Stimulated activated CD8-positive, alpha-beta memory T cell treated with anti-CD3 and anti-CD28 coated beads, Interleukin-15, amount 100 ng/mL, for 4 hours (primary cell): ENCODE measurements around the gene TENM4.

Source experiments
- DNase-seq, 2 donors: peaks; one replicate each; pipeline ENCODE4 v3.0.0-alpha.2; 2020; ENCODE audit warnings: low read depth in 2 of 2

TENM4 gene

DNA sequence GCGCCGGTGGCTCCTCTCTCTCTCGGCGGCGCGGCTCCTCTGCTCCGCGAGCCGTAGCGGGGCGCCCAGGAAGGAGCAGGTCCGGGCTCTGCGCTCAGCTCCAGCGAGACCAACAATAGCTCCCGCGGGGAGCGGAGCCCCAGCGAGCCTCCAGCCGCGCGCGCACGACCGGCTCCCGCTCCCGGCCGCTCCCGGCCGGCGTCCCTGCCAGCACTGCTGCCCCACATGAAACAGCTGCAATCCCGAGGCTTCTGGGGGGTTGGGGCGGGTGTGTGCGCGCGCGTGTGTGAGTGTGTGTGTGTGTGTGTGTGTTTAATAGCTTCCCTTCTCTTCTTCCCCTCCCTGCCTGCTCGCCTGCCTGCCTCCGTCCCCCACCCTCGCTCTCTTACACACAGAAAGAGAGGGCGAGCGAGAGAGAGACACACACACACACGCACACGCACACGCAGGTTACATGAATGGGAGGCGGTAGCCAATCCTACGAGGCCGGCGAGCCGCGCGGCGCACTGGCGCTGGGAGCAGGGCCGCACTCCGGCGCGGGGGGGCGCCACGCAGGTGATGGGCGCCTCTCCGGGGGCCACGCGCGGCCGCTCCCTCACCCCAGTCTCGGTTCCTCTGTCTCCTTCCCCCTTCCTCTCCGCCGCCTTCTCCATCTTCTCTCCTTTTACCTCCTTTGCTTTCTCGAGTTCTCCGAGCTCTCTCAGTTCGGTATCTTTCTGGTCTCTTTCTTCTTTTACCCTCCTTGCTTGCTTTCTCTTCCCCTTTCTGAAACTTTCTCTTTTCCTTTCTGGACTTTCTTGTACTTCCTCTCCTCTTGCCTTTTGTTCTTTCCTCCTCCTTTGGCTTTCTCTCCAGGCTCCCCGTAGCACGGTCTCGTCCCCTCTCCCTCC, at the start of gene TENM4:
Gene TENM4 (minus strand): TSS at position 460 of the 890 bp plus-strand sequence. CDS start 371,086 bp downstream, outside the sequence.
- DNase-seq = no peak

DNA sequence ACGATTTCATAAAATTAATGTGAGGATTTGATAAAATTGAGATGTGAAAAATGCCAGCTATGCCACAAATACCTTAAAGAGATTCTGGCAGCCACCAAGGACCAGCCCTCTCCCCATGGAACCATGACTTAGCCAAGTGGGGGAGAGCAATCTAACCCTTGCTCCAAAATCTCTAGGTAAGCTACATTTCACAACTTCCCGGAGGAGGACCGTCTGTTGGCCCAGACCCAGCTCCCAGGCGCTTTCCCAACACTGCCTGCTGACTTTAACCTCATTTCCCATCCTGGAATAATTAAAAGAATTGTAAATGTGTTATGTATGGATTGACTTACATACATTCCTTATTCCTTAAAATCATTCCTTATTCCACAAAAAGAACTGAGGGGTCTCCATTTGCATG, 47.5 kb upstream of the TENM4 start:
- DNase-seq = no peak

DNA sequence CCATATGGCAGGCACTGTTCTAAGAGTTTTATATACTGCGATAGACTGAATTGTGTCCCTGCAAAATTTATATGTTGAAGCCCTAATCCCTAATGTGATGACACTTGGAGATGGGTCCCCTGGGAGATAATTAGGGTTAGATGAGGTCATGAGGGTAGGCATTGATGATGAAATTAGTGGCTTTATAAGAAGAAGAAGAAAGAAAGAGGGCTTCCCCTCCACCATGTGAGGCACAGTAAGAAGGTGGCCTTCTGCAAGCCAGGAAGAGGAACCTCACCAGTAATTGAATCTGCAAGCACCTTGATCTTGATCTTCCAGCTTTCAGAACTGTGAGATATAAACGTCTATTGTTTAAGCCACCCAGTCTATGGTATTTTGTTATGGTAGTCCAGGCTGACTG, 46.6 kb upstream of the TENM4 start:
- no peak for DNase-seq

DNA sequence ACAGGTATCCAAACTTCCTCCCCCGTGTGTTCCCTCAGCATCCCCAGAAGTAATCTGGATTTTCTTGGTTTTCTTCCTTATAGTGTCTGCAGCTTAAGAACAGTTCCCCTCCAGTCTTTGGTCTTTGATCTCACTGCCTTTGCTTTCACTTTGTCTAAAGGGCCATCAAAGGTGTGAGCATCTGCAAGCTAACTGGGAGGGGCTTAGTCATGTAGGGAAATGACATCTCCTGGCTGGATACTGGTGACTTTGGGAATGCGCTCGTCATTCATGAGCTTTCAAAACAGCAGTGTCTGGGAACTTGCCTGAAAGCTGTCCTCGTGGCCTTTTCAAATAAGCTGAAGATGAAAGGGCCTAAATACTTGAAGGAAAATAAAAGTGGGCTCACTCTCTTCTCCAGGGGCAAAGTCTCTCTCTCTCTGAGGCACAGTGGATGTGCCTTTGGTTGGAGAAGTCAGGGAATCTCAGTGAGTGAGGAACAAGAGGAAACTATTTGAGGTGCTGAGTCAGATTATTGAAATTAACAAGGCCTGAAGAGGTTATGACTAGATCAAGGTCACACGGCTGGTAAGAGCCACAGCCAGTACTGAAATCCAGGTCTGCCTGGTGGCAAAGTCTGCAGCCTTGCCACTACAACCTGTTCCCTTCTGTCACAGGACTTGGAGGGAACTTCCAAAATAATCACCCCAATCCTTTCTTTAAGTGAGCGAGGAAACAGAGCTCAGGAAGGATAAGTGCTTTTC, 45.6 kb upstream of the TENM4 start:
- no peak for DNase-seq

DNA sequence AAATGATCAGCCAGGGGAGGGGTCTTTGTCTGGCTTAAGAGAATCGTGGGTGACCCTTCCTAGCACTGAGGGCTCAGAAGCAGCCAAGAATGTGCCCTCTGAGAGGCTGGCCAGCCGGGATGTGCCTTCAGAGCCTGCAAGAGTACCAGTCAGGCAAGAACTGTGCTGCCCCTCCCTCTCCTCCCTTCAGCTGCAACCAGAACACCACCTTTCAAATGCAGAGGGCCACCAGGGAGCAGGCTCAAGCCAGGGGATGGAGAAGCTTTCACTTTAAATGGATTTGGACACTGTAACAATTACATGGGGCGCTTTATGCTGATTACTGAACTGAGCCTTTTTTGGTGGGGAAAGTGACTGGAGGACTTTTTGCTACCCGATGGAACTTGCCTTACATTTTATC, 44.9 kb upstream of the TENM4 start:
- DNase-seq = no peak

DNA sequence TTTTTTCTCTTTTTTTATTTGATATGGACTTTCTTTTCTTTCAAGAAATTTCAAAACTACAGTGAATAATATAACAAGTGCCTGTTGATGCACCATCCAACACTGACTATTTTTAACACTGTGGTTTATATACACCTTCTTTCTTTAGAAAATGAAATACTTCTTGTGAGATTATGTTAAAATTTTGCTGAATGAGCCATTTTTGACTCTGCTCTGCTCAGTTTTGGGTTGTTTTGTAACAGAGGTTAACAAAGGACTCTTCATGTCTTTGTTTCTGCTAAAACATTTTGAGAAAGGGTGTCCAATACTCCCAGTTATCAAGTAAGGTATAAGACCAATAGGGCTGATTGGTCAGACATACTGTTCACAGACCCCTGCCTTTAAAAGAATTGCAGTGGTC, 44.0 kb upstream of the TENM4 start:
- no peak for DNase-seq

DNA sequence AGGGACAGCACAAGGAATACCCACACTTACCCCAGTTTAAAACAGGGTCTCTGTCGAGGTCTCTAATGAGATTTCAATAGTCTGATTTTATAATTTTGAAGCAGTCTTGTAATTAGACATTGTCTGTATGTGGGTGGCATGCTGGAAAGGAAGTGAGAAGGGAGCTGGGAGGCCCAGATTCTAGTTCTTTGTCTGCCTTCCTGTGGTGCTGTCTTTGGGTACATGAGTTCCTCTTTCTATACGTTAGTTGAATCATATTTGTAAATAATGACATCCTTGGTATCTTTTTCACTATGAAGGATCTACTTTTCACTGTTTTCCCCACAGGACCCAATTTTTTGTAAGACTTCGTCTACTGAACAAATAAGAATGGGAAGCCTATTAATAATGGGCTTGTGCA, 42.0 kb upstream of the TENM4 start:
- no peak for DNase-seq

DNA sequence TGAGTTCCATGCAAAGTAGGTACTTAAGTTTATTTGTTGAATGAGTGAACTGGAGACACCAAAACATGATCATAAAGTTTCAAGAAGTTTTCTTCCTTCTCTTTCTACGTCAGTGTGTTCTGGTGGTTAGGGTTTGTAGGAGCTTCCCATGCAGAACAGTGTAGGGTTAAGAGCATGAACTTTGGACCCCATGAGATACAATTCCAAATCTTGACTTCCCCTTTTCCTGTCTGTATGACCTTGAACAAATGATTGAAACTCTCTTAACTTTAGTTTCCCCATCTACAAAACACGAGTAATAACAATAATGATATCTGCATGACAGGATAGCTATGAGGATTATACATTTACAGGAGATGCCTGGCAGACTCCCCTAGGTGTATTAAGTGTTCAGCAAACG, 41.0 kb upstream of the TENM4 start:
- DNase-seq = no peak

DNA sequence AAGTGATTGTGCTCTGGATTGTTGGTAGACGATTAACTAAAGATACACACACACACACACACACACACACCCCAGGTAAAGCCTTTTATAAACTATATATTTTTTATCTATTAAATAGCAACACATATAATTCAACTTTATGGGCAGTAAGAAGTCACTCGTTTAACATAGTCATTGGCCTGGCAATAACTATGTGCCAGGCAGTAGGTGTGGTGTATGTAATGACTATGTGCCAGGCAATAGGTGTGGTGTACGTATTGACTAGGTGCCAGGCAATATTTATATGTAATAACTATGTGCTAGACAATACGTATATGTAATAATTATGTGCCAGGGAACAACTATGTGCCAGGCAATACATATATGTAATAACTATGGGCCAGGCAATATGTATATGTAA, 40.0 kb upstream of the TENM4 start:
- DNase-seq = no peak

DNA sequence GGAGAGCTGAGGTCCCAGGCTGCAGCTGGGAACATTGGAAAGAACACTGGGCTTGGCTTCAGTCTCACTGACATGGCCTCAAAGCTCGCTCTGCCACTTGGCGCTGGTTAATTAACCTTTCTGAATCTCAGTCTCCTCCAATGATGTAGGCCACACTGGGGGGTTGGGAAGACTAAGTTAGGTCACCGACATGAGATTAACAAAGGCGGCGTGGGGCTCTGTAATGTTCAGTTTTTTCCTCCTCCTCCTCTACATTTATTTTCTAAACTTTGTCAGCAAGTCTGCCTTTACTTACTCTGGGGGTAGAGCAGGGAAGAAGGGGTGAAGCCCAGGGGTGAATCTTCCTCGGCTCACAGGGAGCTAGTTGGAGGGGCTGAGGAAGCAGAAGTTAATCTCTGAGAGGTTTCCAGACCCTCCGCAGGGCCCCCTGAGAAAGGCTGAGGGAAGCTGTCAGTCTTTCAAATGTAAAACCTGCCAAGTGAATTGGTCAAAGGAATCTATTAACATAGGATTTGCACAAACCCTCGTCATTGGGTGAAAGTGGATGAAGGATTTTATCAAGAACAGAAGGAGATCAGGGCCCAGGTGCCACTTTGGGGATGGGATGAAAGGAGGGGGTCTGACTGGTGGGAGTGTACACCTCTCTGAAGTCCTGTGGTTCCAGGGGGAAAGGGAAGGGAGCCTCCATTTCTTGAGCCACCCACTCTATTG, 32.1 kb upstream of the TENM4 start:
- DNase-seq = no peak

DNA sequence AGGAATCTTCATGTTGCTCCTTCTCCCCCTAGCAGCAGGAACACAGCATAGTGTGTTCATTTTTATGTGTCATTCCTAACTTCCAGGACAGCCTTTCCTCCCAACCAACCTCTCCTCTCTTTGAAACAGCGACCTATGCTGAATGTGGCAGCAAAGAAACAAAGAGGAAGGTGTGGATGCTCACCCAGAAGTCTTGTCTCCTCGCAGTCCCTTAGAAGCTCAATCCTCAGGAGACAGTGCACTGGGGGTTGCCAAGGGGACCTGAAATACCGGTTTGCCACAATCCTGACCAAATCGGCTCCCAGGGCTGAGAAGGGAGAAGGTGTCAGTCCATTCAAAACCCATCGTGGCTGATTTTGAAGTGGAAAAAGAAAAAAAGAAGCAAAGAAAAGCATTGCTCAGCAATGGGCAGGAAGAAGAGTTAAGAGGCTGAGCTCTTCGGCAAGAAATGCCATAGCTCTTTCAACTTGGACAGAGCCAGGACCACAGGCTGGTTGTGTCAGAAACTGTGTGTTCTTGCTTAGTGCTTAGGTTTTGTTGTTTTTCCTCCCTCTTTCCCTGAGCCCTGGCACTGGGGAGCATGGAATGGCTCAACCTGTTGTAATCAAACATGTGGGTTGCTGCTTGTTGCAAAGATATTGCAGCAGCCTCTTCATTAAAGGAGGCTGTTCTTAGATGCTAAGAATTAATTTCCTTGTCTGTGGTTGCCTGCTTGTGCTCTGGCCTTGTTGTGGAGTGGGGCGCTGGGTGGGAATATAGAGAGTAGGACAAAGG, 30.4 kb upstream of the TENM4 start:
- DNase-seq = no peak

DNA sequence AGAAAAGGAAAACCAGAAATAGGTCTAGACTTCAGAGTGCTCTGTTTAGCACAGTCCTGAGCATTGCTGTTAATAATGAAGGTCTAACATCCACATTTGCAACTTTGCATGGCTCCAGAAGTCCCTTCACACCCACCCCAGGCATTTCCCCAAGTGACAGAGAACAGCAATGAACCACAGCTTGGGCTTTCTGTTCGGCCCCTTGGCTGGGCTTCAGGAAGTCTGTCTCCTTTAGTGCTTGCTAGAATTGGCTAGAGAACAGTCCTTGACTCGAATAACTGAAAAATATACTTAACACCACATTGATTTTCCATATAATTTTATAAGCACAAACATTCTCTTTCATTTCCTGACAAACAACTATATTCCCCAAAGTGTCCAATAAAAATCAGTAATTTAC, 29.3 kb upstream of the TENM4 start:
- no peak for DNase-seq

DNA sequence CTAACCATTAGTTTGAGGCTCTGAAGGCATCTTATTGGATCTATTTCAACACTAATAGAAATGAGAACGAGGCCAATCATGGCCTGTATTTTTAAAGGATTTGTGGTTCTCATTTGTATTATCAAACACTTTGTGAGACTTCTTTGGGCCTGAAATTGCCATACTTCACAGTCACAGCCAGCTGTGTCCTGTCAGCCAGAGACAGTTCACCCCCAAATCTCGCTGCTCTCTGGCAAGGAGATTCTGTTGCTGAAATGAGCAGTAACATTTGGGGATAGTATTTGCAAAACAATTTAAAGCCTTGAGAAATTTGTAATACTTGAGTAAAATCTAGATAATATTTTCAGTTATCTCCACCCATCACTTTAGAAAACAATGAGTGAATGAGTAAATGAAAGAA, 26.9 kb upstream of the TENM4 start:
- no peak for DNase-seq

DNA sequence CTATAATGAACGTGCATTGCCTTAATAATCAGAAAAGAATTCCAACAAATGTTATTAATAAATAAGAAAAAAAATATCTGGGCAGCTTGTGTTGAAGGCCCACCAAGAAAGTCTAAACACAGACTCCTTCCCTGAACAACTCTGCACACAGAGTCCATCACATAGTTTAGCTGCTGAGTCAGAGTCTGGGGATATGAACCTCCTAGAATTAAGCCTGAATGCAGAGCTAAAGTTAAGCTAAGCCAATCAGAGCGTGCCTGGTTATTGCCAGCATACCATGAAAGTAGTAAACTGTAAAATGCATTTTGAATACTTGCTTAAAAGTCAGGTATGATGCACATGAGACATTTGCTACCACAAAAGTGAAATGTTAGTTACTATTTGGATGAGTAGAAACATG, 25.6 kb upstream of the TENM4 start:
- DNase-seq = no peak

DNA sequence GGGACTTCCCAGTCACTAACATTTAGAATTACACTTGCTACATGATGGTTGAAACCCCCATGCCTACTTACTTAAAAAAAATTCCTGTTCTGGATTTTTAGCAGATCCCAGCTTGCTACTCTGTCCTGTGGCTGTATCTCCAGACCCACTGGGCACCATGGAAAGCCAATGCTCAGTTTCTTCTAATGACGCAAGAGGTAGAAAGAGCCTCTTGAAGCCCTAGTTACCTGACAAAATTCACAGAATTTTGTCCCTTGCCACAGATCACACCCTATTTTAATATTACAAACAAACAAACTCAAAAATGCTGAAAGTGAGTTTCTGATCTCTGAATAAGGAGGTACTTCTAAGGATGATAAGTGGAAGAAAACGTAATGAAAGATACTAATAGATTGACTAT, 24.3 kb upstream of the TENM4 start:
- no peak for DNase-seq

DNA sequence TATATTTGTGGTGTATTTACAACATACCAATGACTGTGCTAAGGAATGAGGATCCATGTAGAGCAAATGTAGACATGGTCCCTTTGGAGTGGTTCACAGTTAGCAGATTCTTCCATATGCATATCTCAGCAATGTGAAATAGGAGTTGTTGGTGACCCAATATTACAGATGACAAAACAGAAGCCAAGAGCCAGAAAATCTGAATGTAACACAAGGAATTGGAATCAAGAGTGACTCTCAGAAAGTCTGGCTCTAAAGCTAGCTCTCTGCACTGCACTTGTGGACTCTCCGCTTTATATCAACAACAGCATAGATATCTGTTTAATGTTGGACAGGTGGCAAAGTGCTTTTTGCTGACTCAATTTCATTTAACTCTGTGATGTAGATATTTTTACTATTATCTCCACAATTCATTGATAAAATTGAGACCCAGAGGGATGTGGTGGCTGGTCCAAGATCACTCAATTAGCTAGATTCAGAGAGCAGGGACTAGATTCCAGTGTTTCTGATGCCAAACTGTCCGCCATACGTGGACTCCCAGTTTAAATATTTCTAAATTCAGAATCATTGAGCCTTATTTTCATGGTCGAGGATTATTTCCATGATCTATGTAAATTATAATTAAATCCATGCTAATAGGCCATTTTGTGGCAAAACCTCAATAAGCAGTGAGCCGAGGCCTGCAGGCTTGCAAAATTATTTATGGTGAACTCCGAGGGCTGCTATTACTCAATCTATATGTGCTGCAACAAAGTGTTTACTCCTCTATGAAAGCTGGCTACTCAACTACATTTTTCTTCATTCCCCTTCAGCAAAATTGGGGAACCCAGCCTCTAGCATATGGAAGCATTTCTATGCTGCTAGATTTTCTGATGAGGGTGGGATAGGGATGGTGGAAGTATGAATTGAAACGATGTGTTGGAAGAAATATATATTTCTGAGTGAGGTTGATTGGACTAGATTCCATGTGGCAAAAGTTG, 21.1 kb upstream of the TENM4 start:
- no peak for DNase-seq

DNA sequence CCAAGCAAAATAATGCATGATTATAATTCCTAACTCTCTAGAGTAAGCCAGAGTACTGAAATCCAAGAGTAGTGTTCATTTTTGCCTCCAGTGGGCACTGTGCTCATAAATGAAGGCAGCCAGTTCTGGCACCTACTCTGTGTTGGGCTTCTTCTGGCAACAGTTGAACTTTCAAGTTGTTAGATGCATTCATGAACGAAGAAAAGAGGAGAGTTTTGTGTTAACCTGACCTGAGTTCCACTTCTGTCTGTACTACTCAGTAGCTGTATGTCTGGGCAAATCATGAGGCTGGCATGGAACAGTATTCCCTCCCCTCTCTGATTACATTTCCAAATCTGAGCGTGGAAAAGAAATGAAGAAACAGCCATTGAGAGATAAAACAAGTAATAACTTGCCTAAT, 20.3 kb upstream of the TENM4 start:
- DNase-seq = no peak

DNA sequence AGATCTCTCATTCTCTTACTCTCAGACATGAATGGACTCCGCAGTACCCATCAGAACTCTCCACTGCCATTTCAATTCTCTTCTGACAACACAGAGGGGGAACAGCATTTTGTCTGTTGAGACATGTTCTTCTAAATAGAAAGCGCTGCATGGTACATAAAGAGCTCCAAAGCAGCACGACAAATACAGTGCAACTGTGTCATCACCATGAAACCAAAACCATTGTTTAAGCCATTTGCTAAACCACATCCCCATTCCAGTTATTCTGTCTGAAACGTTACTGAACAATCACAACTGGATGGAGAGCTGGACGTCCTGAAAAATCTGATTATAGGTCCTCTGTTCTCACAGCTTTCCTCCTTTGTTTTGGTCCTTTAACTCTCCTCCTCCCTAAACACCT, 17.9 kb upstream of the TENM4 start:
- no peak for DNase-seq

DNA sequence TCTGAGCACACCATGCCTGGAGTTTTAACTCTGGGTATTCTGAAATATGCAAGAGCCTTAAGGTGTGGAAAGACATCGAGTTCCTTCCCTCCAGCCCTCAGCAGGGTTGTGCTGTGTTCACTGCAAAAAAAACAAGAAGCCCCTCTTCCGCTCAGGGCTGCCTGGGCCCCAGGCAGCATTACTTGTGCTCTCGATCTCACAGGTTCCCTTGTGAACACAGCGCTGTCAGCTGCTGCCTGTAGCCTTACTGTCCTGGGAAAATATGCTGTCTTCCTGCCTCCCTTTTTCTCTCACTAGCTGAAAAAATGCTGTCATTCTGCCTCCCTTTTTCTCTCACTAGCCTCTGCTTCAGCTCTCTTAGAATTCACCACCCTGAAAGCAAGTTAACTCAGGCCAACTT, 15.7 kb upstream of the TENM4 start:
- DNase-seq = no peak

DNA sequence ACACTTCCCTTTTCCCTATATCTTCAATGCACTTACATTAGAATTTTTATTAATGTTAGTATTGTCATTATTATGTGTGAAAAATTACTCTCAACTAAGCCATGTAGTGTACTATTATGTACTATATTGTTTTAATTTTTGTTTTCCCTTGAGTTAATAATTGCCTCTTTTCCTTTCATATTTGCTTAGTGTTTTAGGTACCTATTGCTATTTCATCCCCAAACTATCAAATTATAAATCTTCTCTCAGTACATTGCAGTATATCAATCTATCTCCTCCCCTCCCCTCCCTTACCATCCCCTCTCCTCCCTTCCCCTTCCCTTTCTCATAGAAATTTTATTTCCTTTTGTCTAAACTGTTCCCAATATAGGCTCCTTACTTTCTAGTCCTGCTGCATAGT, 12.8 kb upstream of the TENM4 start:
- DNase-seq = no peak

DNA sequence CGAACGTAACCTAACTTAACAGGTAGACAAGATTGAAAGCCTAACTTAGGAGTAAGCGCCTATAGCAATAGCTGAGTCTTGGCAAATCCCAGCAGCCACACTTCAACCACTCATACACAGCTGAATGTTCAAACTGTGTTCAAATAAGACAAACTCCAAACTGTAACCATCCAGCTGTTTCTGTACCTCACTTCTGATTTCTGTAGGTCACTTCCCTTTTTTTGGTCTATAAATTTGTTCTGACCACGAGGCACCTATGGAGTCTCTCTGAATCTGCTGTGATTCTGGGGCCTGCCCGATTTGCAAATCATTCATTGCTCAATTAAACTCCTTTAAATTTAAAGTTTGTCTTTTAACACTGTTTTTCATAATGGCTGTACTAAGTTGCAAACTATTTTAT, 8.2 kb upstream of the TENM4 start:
- DNase-seq = no peak
